BLaER1 treated with 17β-estradiol and CSF1 and Interleukin-3, amounts not matched to agents 10 nM and 100 nM (cell line): ENCODE results near the gene FFAR2.
"Not testable (repeated sequence)": the region's sequence is repeated elsewhere in the genome, so short reads cannot be mapped to it uniquely, and the experiment has no call there.

Experiments used
- H3K27ac ChIP-seq, 11 experiments: shearing (Covaris generic); formaldehyde crosslinking; 2 replicates each; pipeline ENCODE4 v1.8.1; 2022
- H3K27me3 ChIP-seq, 11 experiments: shearing (Covaris generic); formaldehyde crosslinking; 2 replicates each; pipeline ENCODE4 v1.8.1; 2022
- H3K36me3 ChIP-seq, 11 experiments: shearing (Covaris generic); formaldehyde crosslinking; 2 replicates each; pipeline ENCODE4 v1.8.1; 2022
- H3K4me1 ChIP-seq, 10 experiments: shearing (Covaris generic); formaldehyde crosslinking; 2 replicates each; pipeline ENCODE4 v1.8.1; 2022
- H3K4me2 ChIP-seq, 11 experiments: shearing (Covaris generic); formaldehyde crosslinking; 2 replicates each; pipeline ENCODE4 v1.8.1; 2022
- H3K4me3 ChIP-seq, 10 experiments: shearing (Covaris generic); formaldehyde crosslinking; 2 replicates each; pipeline ENCODE4 v1.8.1; 2022
- H3K9ac ChIP-seq, 11 experiments: shearing (Covaris generic); formaldehyde crosslinking; 2 replicates each; pipeline ENCODE4 v1.8.1; 2022
- H3K9me3 ChIP-seq, 11 experiments: shearing (Covaris generic); formaldehyde crosslinking; replicated peaks in 1 of 11; 2 replicates each; pipeline ENCODE4 v1.8.1; 2022
- H4K20me1 ChIP-seq, 11 experiments: shearing (Covaris generic); formaldehyde crosslinking; 2 replicates each; pipeline ENCODE4 v1.8.1; 2022
- Cebpa-rat ChIP-seq, 11 experiments: shearing (Covaris generic); IDR thresholded peaks; 2 replicates each; pipeline ENCODE4 v1.8.1; 2022

FFAR2 gene

DNA sequence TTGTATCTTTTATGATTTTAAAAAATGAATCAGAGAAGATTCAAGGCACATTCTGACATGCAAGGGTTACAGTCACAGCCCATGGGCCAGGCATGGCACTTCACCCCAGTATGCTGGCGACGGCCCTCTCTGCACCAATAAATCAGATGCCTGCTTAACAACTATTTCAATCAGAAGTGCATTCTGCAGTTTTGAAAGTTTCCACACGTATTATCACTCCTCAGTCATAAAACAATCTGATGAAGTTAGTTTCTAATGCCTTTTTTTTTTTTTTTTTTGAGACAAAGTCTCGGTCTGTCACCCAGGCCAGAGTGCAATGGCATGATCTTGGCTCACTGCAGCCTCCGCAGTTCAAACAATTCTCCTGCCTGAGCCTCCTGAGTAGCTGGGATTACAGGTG is 28.3 kb upstream of the FFAR2 start:
- Histone ChIP-seq H3K4me2 (peak overlapping the region in 3 of 11 experiments; percentile 32 to 54 (median 44); a peak in 2 of 22 replicates), H3K27ac (no peak overlapping the region), H3K9ac (no peak overlapping the region), H3K4me3 (no peak overlapping the region), H4K20me1 (no peaks in the 10 kb centered on the region), H3K27me3 (no peaks in the 10 kb centered on the region), H3K9me3 (no peaks in the 10 kb centered on the region), H3K36me3 (no peaks in the 10 kb centered on the region), H3K4me1 (peaks cover 4 to 31% (median 16%) of the 10 kb centered on the region in 10 experiments; a peak in 15 of 20 replicates)
- no peak for TF ChIP-seq Cebpa-rat (IDR thresholded peaks at IDR 0.05)

- Histone ChIP-seq H3K36me3 (no peaks in the 10 kb centered on the region), H3K27me3 (no peaks in the 10 kb centered on the region), H3K4me1 (peaks cover 4 to 41% (median 19%) of the 10 kb centered on the region in 10 experiments; a peak in 15 of 20 replicates), H3K4me3 (no peak overlapping the region), H3K9me3 (no peaks in the 10 kb centered on the region), H3K9ac (0 out of 22 replicates have a peak overlapping the region, but pooled peaks of 1 of the 11 experiments have one; percentile 2), H3K4me2 (peak overlapping the region in 1 of 11 experiments; percentile 10; a peak in 1 of 22 replicates), H3K27ac (no peak overlapping the region), H4K20me1 (no peaks in the 10 kb centered on the region)
- TF ChIP-seq Cebpa-rat (IDR thresholded peaks at IDR 0.05): no peak
These were observed 26.7 kb upstream of the FFAR2 start for GRCh38 chr19:35421362-35421761.

DNA sequence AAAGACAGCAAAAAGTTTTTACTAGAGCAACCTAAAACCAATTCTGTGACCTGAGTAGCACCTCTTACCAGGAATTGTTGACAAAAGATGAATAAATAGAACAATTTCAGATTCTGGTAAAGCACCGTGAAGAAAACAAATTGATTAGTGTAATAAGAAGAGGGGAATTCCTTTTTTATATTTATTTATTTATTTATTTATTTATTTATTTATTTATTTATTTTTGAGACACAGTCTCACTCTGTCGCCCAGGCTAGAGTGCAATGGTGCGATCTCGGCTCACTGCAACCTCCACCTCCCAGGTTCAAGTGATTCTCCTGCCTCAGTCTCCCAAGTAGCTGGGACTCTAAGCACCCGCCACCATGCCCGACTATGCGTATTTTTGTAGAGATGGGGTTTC is 24.7 kb upstream of the FFAR2 start:
- not testable (repeated sequence) for H3K27me3 ChIP-seq, H3K9ac ChIP-seq, H3K9me3 ChIP-seq, H3K27ac ChIP-seq, H3K4me2 ChIP-seq, H4K20me1 ChIP-seq, H3K4me3 ChIP-seq, H3K36me3 ChIP-seq
- H3K4me1 ChIP-seq: peaks cover 4 to 35% (median 10%) of the 10 kb centered on the region in 10 experiments; a peak in 15 of 20 replicates

DNA sequence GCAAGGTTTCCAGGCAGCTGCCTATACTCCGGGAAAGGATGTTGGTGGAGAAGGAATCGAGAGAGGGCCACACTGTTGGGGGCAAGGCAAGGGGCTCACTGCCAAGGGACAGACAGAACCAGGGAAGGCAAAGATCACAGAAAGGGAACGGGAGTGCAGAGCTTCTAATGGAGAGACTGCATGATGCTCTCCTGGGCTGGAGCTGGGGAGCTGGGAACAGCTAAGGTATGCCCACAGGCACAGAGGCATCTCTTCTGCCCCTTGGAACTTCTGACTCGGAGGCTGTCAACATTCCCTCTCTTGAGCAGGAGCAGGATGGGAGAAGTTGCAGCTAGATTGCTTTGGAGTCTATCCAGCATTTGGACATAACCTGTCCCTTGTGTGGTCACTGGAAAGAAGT is 22.4 kb upstream of the FFAR2 start:
- Histone ChIP-seq H3K27ac (peak overlapping the region in 2 of 11 experiments; percentile 11 to 20; a peak in 2 of 22 replicates), H3K4me2 (peak overlapping the region in 3 of 11 experiments; percentile 2 to 46 (median 19); a peak in 1 of 22 replicates), H3K4me3 (no peak overlapping the region), H3K36me3 (no peaks in the 10 kb centered on the region), H3K27me3 (no peaks in the 10 kb centered on the region), H4K20me1 (no peaks in the 10 kb centered on the region), H3K9ac (no peak overlapping the region), H3K4me1 (peaks cover 9 to 46% (median 18%) of the 10 kb centered on the region in 10 experiments), H3K9me3 (no peaks in the 10 kb centered on the region)
- no peak for TF ChIP-seq Cebpa-rat (IDR thresholded peaks at IDR 0.05)

DNA sequence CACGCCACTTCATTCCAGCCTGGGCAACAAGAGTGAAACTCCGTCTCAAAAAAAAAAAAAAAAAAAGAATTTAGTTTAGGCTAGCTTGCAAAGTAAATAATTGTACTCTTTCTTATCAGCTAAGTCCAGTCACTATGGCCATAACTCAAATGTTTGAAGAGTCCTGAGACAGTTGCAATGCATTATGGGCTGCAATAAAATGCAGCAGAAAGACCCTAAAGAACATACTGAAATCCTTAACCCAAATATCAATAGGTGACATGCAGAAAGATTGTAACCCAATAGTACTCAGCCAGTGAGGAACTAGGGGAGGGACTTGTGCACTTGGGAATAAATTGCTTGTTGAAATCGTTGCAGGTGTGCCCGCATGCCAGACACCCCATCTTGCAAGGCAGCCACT is 20.9 kb upstream of the FFAR2 start:
- H3K9me3 ChIP-seq: peaks cover 0 to 10% (median 8%) of the 10 kb centered on the region in 11 experiments; a peak in 13 of 22 replicates
- H3K4me3 ChIP-seq: no peak overlapping the region
- TF ChIP-seq Cebpa-rat (IDR thresholded peaks at IDR 0.05): no peak
- no peak overlapping the region for H3K9ac ChIP-seq
- H3K27me3 ChIP-seq: no peaks in the 10 kb centered on the region
- H3K27ac ChIP-seq: no peak overlapping the region
- H3K4me2 ChIP-seq: no peak overlapping the region
- no peaks in the 10 kb centered on the region for H4K20me1 ChIP-seq
- H3K36me3 ChIP-seq: no peaks in the 10 kb centered on the region
- H3K4me1 ChIP-seq: peaks cover 13 to 54% (median 31%) of the 10 kb centered on the region in 10 experiments

GRCh38 chr19:35429698-35430408 is 18.2 kb upstream of the FFAR2 start:
- Histone ChIP-seq H3K4me3 (no peak overlapping the region), H3K9ac (peak overlapping the region in 7 of 11 experiments; percentile 39 to 87 (median 59); a peak in 11 of 22 replicates), H3K4me1 (peaks cover 13 to 80% (median 57%) of the 10 kb centered on the region in 10 experiments), H3K27me3 (no peaks in the 10 kb centered on the region), H3K9me3 (peaks cover 0 to 10% (median 8%) of the 10 kb centered on the region in 11 experiments; a peak in 13 of 22 replicates), H3K27ac (peak overlapping the region in 9 of 11 experiments; percentile 30 to 99 (median 75); a peak in 18 of 22 replicates), H3K36me3 (no peaks in the 10 kb centered on the region), H4K20me1 (no peaks in the 10 kb centered on the region), H3K4me2 (peak overlapping the region; percentile 3 to 99 (median 81); a peak in 19 of 22 replicates)
- no peak for TF ChIP-seq Cebpa-rat (IDR thresholded peaks at IDR 0.05)

- Histone ChIP-seq H3K4me1 (peaks cover 17 to 80% (median 62%) of the 10 kb centered on the region in 10 experiments), H3K9ac (peak overlapping the region in 9 of 11 experiments; percentile 0 to 87 (median 54); a peak in 13 of 22 replicates), H3K9me3 (peaks cover 0 to 10% (median 8%) of the 10 kb centered on the region in 11 experiments; a peak in 13 of 22 replicates), H3K27ac (peak overlapping the region in 10 of 11 experiments; percentile 30 to 99 (median 70); a peak in 18 of 22 replicates), H3K27me3 (no peaks in the 10 kb centered on the region), H3K4me3 (peak overlapping the region in 1 of 10 experiments; percentile 4; a peak in 2 of 20 replicates), H4K20me1 (no peaks in the 10 kb centered on the region), H3K4me2 (peak overlapping the region; percentile 3 to 99 (median 81); a peak in 21 of 22 replicates), H3K36me3 (no peaks in the 10 kb centered on the region)
- TF ChIP-seq Cebpa-rat (IDR thresholded peaks at IDR 0.05): peak in 3 of 11 experiments; percentile 9 to 57 (median 22); a peak in 4 of 22 replicates
These were observed 17.5 kb upstream of the FFAR2 start for GRCh38 chr19:35430409-35431144.

- H3K27ac ChIP-seq: peak overlapping the region in 10 of 11 experiments; percentile 30 to 99 (median 70); a peak in 17 of 22 replicates
- H3K9ac ChIP-seq: peak overlapping the region in 8 of 11 experiments; percentile 0 to 87 (median 56); a peak in 11 of 22 replicates
- H3K27me3 ChIP-seq: no peaks in the 10 kb centered on the region
- H3K4me3 ChIP-seq: peak overlapping the region in 2 of 10 experiments; percentile 4 to 25; a peak in 1 of 20 replicates
- no peaks in the 10 kb centered on the region for H3K36me3 ChIP-seq
- no peak for TF ChIP-seq Cebpa-rat (IDR thresholded peaks at IDR 0.05)
- peaks cover 24 to 85% (median 69%) of the 10 kb centered on the region in 10 experiments for H3K4me1 ChIP-seq
- H3K4me2 ChIP-seq: peak overlapping the region; percentile 12 to 99 (median 81); a peak in 18 of 22 replicates
- peaks cover 0 to 10% (median 8%) of the 10 kb centered on the region in 11 experiments; a peak in 13 of 22 replicates for H3K9me3 ChIP-seq
- no peaks in the 10 kb centered on the region for H4K20me1 ChIP-seq
These were observed 16.8 kb upstream of the FFAR2 start for GRCh38 chr19:35431145-35431807.
